GM23248 (cell line): Measurements from ENCODE around the gene FOXE3.

Experiments used
- EZH2 ChIP-seq: fragments of 200-600 bp; sonication (generic); IDR thresholded peaks from 2 replicates; pipeline ENCODE4 v1.6.1; 2018; ENCODE audit warnings: antibody characterized with exemption, mild to moderate bottlenecking; ENCODE audit not compliant: insufficient read depth, poor library complexity, severe bottlenecking
- EZH2phosphoT487 ChIP-seq: fragments of 200-600 bp; sonication (generic); IDR thresholded peaks from 2 replicates; pipeline ENCODE4 v1.6.1; 2018; ENCODE audit warnings: antibody characterized with exemption, moderate library complexity, mild to moderate bottlenecking, low read depth; ENCODE audit not compliant: insufficient read depth

DNA sequence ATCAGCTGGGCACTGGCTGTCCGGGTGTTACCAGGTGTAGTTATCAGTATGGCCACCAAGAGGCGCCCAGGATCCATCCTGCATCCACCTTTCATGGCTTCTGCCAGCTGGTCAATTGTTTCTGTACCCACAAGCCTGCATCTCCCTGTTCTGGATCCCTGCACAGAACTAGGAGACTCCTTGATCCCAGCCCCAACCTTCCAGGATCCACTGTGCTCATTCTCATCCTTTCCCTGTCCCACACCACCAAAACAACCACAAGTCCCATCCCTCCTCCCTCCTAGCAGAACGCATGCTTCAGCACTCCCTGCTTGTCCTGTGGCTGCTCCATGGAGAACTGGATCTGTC is 27.2 kb upstream of the FOXE3 start:
- TF ChIP-seq EZH2, result no peak
- TF ChIP-seq EZH2phosphoT487, result no peak
